GM12878 (cell line): Measurements from ENCODE around the gene CDH4.

Experiments used
- ATF3 ChIP-seq: IDR thresholded peaks from 2 replicates; pipeline ENCODE4 v1.6.1; 2011; ENCODE audit warnings: low read depth, mild to moderate bottlenecking, low read length, moderate library complexity, borderline replicate concordance; ENCODE audit errors: extremely low read depth
- CHD2 ChIP-seq: IDR thresholded peaks from 2 replicates; pipeline ENCODE4 v1.6.1; 2011; ENCODE audit warnings: low read depth, low read length, improper control_type of control experiment, borderline replicate concordance
- CREB1 ChIP-seq: IDR thresholded peaks from 2 replicates; pipeline ENCODE4 v1.6.1; 2012; ENCODE audit warnings: low read depth, mild to moderate bottlenecking, inconsistent platforms
- FOXK2 ChIP-seq: fragments of 450-650 bp; IDR thresholded peaks from 2 replicates; pipeline ENCODE4 v1.6.1; 2017; ENCODE audit warnings: mild to moderate bottlenecking, moderate library complexity
- HDAC6 ChIP-seq: fragments of 200-600 bp; sonication (generic); IDR thresholded peaks from one replicate; pipeline ENCODE4 v1.8.0; 2017; ENCODE audit warnings: antibody characterized with exemption; ENCODE audit not compliant: unreplicated experiment
- POLR2A ChIP-seq: IDR thresholded peaks from 2 replicates; pipeline ENCODE4 v1.6.1; 2011; ENCODE audit warnings: low read depth, mild to moderate bottlenecking, low read length
- RAD21 ChIP-seq: IDR thresholded peaks from 2 replicates; pipeline ENCODE4 v1.6.1; 2011; ENCODE audit warnings: mild to moderate bottlenecking, low read depth, low read length, moderate library complexity; ENCODE audit not compliant: insufficient read depth
- SRF ChIP-seq, 2 experiments: IDR thresholded peaks; 2 replicates each; pipeline ENCODE4 v1.6.1; 2011; ENCODE audit warnings: low read depth in 2 of 2, low read length in 2 of 2, mild to moderate bottlenecking in 1 of 2, moderate library complexity in 1 of 2
- ZNF687 ChIP-seq: fragments of 450-650 bp; IDR thresholded peaks from 2 replicates; pipeline ENCODE4 v1.6.1; 2017; ENCODE audit warnings: mild to moderate bottlenecking, moderate library complexity
- TF ChIP-seq, protein P1 (sequence below): fragments of 450-650 bp; IDR thresholded peaks from 2 replicates; pipeline ENCODE4 v1.6.1; 2017; ENCODE audit warnings: mild to moderate bottlenecking

- TF ChIP-seq POLR2A, result no peak
- TF ChIP-seq RAD21, result no peak
- TF ChIP-seq SRF (IDR thresholded peaks at IDR 0.05; ENCODE audit: low read depth in 2 of 2, low read length in 2 of 2), result no peak
- no peak for TF ChIP-seq CHD2
- TF ChIP-seq ZNF687, result no peak
- no peak for TF ChIP-seq CREB1
- TF ChIP-seq ATF3, result no peak
- TF ChIP-seq, protein P1, sequence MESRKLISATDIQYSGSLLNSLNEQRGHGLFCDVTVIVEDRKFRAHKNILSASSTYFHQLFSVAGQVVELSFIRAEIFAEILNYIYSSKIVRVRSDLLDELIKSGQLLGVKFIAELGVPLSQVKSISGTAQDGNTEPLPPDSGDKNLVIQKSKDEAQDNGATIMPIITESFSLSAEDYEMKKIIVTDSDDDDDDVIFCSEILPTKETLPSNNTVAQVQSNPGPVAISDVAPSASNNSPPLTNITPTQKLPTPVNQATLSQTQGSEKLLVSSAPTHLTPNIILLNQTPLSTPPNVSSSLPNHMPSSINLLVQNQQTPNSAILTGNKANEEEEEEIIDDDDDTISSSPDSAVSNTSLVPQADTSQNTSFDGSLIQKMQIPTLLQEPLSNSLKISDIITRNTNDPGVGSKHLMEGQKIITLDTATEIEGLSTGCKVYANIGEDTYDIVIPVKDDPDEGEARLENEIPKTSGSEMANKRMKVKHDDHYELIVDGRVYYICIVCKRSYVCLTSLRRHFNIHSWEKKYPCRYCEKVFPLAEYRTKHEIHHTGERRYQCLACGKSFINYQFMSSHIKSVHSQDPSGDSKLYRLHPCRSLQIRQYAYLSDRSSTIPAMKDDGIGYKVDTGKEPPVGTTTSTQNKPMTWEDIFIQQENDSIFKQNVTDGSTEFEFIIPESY, result no peak
- no peak for TF ChIP-seq HDAC6
- no peak for TF ChIP-seq FOXK2
These were observed 277.3 kb downstream of the CDH4 start for GRCh38 chr20:61529354-61529753.
